GM18861 (cell line): ENCODE results near the gene HIPK3.
A peak's percentile ranks its signal among the peaks of the same experiment; 100 is the strongest.
"Not testable (repeated sequence)": the region's sequence is repeated elsewhere in the genome, so short reads cannot be mapped to it uniquely, and the experiment has no call there.

Source experiments
- ATAC-seq: cut with Tn5 transposase; IDR thresholded peaks from one replicate; pipeline ENCODE4 v1.9.1; 2021; ENCODE audit not compliant: unreplicated experiment

Gene HIPK3

GRCh38 chr11:33258631-33259205 lies 1.5 kb downstream of the HIPK3 start:
- no peak for ATAC-seq

GRCh38 chr11:33259869-33260268 lies 2.7 kb downstream of the HIPK3 start:
- ATAC-seq, result no peak

GRCh38 chr11:33261350-33261749 lies 4.2 kb downstream of the HIPK3 start:
- not testable (repeated sequence) for ATAC-seq

GRCh38 chr11:33262011-33262645 lies 4.9 kb downstream of the HIPK3 start:
- ATAC-seq, result no peak

GRCh38 chr11:33263549-33263948 lies 6.4 kb downstream of the HIPK3 start:
- ATAC-seq, result no peak

- ATAC-seq, result no peak
These were observed 7.7 kb downstream of the HIPK3 start for GRCh38 chr11:33264926-33265325.

GRCh38 chr11:33266393-33267215 lies 9.4 kb downstream of the HIPK3 start:
- ATAC-seq, result no peak

GRCh38 chr11:33268945-33269540 lies 11.9 kb downstream of the HIPK3 start:
- no peak for ATAC-seq

- no peak for ATAC-seq
These were observed 12.6 kb downstream of the HIPK3 start for GRCh38 chr11:33269822-33270221.

GRCh38 chr11:33271059-33271458 lies 13.9 kb downstream of the HIPK3 start:
- no peak for ATAC-seq

- ATAC-seq, result no peak
These were observed 15.3 kb downstream of the HIPK3 start for GRCh38 chr11:33272338-33273107.

- ATAC-seq, result peak; percentile 71
These were observed 16.5 kb downstream of the HIPK3 start for GRCh38 chr11:33273656-33274055.

- ATAC-seq, result no peak
These were observed 23.2 kb downstream of the HIPK3 start for GRCh38 chr11:33280411-33280810.

GRCh38 chr11:33281758-33282157 lies 24.6 kb downstream of the HIPK3 start:
- ATAC-seq, result no peak

- ATAC-seq, result no peak
These were observed 27.6 kb downstream of the HIPK3 start for GRCh38 chr11:33284818-33285217.

GRCh38 chr11:33290319-33290718 lies 33.1 kb downstream of the HIPK3 start:
- no peak for ATAC-seq

- peak; percentile 90 for ATAC-seq
These were observed 34.0 kb downstream of the HIPK3 start for GRCh38 chr11:33291004-33291777.

GRCh38 chr11:33292311-33292710 lies 35.1 kb downstream of the HIPK3 start:
- ATAC-seq, result no peak

GRCh38 chr11:33294224-33294623 lies 37.0 kb downstream of the HIPK3 start:
- no peak for ATAC-seq

GRCh38 chr11:33294797-33295196 lies 37.6 kb downstream of the HIPK3 start:
- no peak for ATAC-seq
